AG04449 (cell line): ENCODE measurements around the gene GLOD5.
"Not testable (repeated sequence)": the region's sequence is repeated elsewhere in the genome, so short reads cannot be mapped to it uniquely, and the experiment has no call there.

ENCODE experiments used
- CTCF ChIA-PET: fragments of 350-600 bp; formaldehyde crosslinking; extraction: SDS; loops from one replicate; lab custom pipeline; 2021; ENCODE audit warnings: antibody characterized with exemption; lab: Yijun Ruan, JAX
- POLR2A ChIA-PET: fragments of 400-600, 350-600 bp; formaldehyde crosslinking; extraction: SDS; loops from one replicate; lab custom pipeline; 2020; ENCODE audit warnings: antibody characterized with exemption, inconsistent platforms; lab: Yijun Ruan, JAX
- DNase-seq: peaks from one replicate; pipeline ENCODE4 v3.0.0-alpha.2; 2010; ENCODE audit warnings: low read depth, low spot score
- H3K4me3 ChIP-seq: 2 replicates; pipeline ENCODE4 v1.5.1; 2011; ENCODE audit warnings: low read depth, mild to moderate bottlenecking, control low read depth, low read length
- CTCF ChIP-seq: IDR thresholded peaks from one replicate; pipeline ENCODE4 v1.5.1; 2011; ENCODE audit warnings: mild to moderate bottlenecking, moderate library complexity, low read length, control low read depth, inconsistent platforms; ENCODE audit not compliant: insufficient read depth; ENCODE audit errors: missing control alignments

Gene GLOD5

GRCh38 chrX:48816014-48816810 is 54.7 kb downstream of the GLOD5 start:
- POLR2A ChIA-PET = no interaction called here
- TF ChIP-seq CTCF = no peak
- DNase-seq = no peak
- H3K4me3 ChIP-seq = no peak overlapping the region
- CTCF ChIA-PET = no interaction called here

- TF ChIP-seq CTCF = no peak
- no peak for DNase-seq
- no peak overlapping the region for H3K4me3 ChIP-seq
- ChIA-PET CTCF (no interaction called here), POLR2A (no interaction called here)
Measured at GRCh38 chrX:48818098-48818497, 56.6 kb downstream of the GLOD5 start.

- TF ChIP-seq CTCF = no peak
- ChIA-PET CTCF (no interaction called here), POLR2A (no interaction called here)
- H3K4me3 ChIP-seq = no peak overlapping the region
- DNase-seq = no peak
Measured at GRCh38 chrX:48818866-48819265, 57.3 kb downstream of the GLOD5 start.

GRCh38 chrX:48819394-48819793 is 57.8 kb downstream of the GLOD5 start:
- DNase-seq, CTCF ChIA-PET, POLR2A ChIA-PET, H3K4me3 ChIP-seq: not testable (repeated sequence)

- ChIA-PET CTCF (no interaction called here), POLR2A (no interaction called here)
- no peak overlapping the region for H3K4me3 ChIP-seq
- TF ChIP-seq CTCF = no peak
- no peak for DNase-seq
Measured at GRCh38 chrX:48823053-48823452, 61.5 kb downstream of the GLOD5 start.
